ENCODE data around the gene H3-3A.

- TF ChIP-seq, protein P1, sequence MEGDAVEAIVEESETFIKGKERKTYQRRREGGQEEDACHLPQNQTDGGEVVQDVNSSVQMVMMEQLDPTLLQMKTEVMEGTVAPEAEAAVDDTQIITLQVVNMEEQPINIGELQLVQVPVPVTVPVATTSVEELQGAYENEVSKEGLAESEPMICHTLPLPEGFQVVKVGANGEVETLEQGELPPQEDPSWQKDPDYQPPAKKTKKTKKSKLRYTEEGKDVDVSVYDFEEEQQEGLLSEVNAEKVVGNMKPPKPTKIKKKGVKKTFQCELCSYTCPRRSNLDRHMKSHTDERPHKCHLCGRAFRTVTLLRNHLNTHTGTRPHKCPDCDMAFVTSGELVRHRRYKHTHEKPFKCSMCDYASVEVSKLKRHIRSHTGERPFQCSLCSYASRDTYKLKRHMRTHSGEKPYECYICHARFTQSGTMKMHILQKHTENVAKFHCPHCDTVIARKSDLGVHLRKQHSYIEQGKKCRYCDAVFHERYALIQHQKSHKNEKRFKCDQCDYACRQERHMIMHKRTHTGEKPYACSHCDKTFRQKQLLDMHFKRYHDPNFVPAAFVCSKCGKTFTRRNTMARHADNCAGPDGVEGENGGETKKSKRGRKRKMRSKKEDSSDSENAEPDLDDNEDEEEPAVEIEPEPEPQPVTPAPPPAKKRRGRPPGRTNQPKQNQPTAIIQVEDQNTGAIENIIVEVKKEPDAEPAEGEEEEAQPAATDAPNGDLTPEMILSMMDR (IDR thresholded peaks at IDR 0.05): no peak
- TF ChIP-seq POLR2A (IDR thresholded peaks at IDR 0.05): no peak
Measured at GRCh38 chr1:226019572-226019971, 42.9 kb upstream of the H3-3A start.
